GM13976 (cell line): ENCODE results near the gene SFRP5.
A peak's percentile ranks its signal among the peaks of the same experiment; 100 is the strongest.

ENCODE experiments used
- DNase-seq: peaks from one replicate; pipeline ENCODE4 v3.0.0; 2012; ENCODE audit warnings: low spot score
- in situ Hi-C: fragments of 300-500 bp; cut with MboI; formaldehyde crosslinking; loops from one replicate; pipeline ENCODE4 v1.12.0; 2022; ENCODE audit warnings: low sequenced_read_pairs, mixed read lengths, inconsistent platforms; ENCODE audit not compliant: unreplicated experiment
- TF ChIP-seq, protein P1 (sequence below): IDR thresholded peaks from 2 replicates; pipeline ENCODE4 v1.5.1; 2012; ENCODE audit warnings: borderline replicate concordance, mild to moderate bottlenecking; ENCODE audit not compliant: insufficient read depth; ENCODE audit errors: extremely low read depth, missing control alignments, control extremely low read depth

SFRP5 gene

DNA sequence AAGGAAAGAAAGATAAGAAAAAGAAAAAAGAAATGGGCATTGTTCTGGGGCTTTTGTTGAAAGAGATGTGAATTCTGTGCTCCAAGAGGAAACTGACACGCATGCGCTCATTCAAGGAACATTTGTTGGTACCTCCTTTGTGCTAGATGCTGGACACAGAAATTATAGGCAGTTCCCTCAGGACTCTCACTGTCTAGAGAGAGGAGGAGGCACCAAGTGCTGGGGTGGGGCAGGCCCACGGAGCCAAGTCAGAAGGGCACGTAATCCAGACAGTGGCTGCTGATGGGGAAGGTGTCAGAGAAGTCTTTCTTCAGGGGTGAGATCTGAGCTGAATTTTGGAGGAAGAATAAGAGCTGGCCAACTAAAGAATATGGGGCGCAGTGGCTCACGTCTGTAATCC lies 37.8 kb downstream of the SFRP5 start:
- TF ChIP-seq, protein P1, sequence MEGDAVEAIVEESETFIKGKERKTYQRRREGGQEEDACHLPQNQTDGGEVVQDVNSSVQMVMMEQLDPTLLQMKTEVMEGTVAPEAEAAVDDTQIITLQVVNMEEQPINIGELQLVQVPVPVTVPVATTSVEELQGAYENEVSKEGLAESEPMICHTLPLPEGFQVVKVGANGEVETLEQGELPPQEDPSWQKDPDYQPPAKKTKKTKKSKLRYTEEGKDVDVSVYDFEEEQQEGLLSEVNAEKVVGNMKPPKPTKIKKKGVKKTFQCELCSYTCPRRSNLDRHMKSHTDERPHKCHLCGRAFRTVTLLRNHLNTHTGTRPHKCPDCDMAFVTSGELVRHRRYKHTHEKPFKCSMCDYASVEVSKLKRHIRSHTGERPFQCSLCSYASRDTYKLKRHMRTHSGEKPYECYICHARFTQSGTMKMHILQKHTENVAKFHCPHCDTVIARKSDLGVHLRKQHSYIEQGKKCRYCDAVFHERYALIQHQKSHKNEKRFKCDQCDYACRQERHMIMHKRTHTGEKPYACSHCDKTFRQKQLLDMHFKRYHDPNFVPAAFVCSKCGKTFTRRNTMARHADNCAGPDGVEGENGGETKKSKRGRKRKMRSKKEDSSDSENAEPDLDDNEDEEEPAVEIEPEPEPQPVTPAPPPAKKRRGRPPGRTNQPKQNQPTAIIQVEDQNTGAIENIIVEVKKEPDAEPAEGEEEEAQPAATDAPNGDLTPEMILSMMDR = no peak
- no peak for DNase-seq
- in situ Hi-C loops = no loop called here

- in situ Hi-C loops = no loop called here
- no peak for DNase-seq
- TF ChIP-seq, protein P1 = no peak
Observed at GRCh38 chr10:97733256-97733655, 38.5 kb downstream of the SFRP5 start.

GRCh38 chr10:97732052-97732359 lies 39.8 kb downstream of the SFRP5 start:
- DNase-seq = no peak
- TF ChIP-seq, protein P1 = no peak
- in situ Hi-C loops = no loop called here

GRCh38 chr10:97731346-97732051 lies 40.3 kb downstream of the SFRP5 start:
- DNase-seq = peak; percentile 61
- TF ChIP-seq, protein P1 = peak; percentile 76
- in situ Hi-C loops = no loop called here

- TF ChIP-seq, protein P1 = no peak
- in situ Hi-C loops = no loop called here
- no peak for DNase-seq
Observed at GRCh38 chr10:97729014-97729413, 42.8 kb downstream of the SFRP5 start.

- DNase-seq = no peak
- in situ Hi-C loops = no loop called here
- TF ChIP-seq, protein P1 = no peak
Observed at GRCh38 chr10:97726636-97727178, 45.1 kb downstream of the SFRP5 start.
